Activated naive CD4-positive, alpha-beta T cell treated with anti-CD3 and anti-CD28 coated beads, Interleukin-2, amount 10 ng/mL, durations not matched to agents 7 days and 5 days (primary cell): Measurements from ENCODE around the gene NUP50.

Source experiments
- CTCF ChIA-PET: fragments of 350-600 bp; sonication (Branson Sonifier 250); formaldehyde crosslinking; loops from one replicate; lab custom pipeline; 2021; ENCODE audit warnings: antibody characterized with exemption; lab: Charles Lee
- DNase-seq: peaks from one replicate; pipeline ENCODE4 v3.0.0-alpha.2; 2020
- H3K27ac Mint-ChIP-seq: one replicate; pipeline ENCODE4 v1.8.0; 2021; ENCODE audit warnings: mild to moderate bottlenecking, moderate library complexity, mixed read lengths
- H3K27me3 Mint-ChIP-seq: one replicate; pipeline ENCODE4 v1.8.0; 2021; ENCODE audit warnings: mild to moderate bottlenecking, mixed read lengths
- H3K36me3 Mint-ChIP-seq: one replicate; pipeline ENCODE4 v1.8.0; 2021; ENCODE audit warnings: mixed read lengths
- H3K4me1 Mint-ChIP-seq: one replicate; pipeline ENCODE4 v1.8.0; 2021; ENCODE audit warnings: mixed read lengths
- H3K4me3 Mint-ChIP-seq: one replicate; pipeline ENCODE4 v1.8.0; 2021; ENCODE audit warnings: mild to moderate bottlenecking, moderate library complexity, mixed read lengths
- H3K9me3 Mint-ChIP-seq: one replicate; pipeline ENCODE4 v1.8.0; 2021; ENCODE audit warnings: mixed read lengths

NUP50 gene

DNA sequence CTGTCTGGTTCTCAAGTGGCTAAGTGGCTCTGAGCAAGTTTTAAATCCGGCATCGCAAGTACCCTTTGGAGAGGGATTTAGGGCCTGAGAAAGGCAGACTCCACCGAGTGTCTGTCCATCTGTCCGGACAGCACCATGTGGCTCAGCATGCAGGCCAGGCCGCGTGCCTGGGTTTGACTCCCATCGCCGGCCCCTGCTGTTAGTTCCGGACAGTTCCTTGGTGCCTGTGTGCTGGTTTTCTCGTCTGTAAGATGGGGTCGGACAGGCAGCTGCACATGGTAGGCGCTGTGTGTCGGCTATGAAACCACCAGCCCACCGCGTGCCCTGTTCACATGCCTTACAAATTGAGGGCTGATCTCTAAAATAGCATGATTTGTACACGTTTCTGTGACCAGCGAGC is 31.0 kb downstream of the NUP50 start:
- Mint-ChIP-seq H3K27me3 (no peaks in the 10 kb centered on the region), H3K9me3 (no peaks in the 10 kb centered on the region), H3K4me3 (no peak overlapping the region), H3K27ac (no peak overlapping the region), H3K4me1 (peaks cover 4% of the 10 kb centered on the region), H3K36me3 (peaks cover 2% of the 10 kb centered on the region)
- CTCF ChIA-PET = no interaction called here
- DNase-seq = no peak

DNA sequence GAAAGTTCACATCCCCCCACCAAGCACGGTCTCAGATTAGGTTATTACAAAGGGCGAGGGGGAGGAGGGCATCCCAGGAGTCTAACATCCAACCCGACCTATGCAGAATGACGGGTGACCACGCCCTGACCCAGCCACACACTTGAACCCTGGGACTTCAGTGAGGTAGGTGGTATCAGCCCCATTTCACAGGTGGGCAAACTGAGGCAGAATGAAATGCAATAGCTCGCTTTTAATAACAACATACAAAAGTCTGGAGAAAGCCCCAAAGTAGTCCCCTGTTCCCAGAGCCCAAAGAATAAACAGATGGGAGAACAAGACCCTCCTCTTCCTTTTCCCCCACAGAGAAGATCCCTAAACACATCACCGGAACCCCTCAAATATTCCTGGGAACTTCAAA is 31.9 kb downstream of the NUP50 start:
- Mint-ChIP-seq H3K4me1 (peaks cover 4% of the 10 kb centered on the region), H3K9me3 (no peaks in the 10 kb centered on the region), H3K4me3 (no peak overlapping the region), H3K27ac (no peak overlapping the region), H3K27me3 (no peaks in the 10 kb centered on the region), H3K36me3 (peaks cover 2% of the 10 kb centered on the region)
- CTCF ChIA-PET = no interaction called here
- DNase-seq = no peak

DNA sequence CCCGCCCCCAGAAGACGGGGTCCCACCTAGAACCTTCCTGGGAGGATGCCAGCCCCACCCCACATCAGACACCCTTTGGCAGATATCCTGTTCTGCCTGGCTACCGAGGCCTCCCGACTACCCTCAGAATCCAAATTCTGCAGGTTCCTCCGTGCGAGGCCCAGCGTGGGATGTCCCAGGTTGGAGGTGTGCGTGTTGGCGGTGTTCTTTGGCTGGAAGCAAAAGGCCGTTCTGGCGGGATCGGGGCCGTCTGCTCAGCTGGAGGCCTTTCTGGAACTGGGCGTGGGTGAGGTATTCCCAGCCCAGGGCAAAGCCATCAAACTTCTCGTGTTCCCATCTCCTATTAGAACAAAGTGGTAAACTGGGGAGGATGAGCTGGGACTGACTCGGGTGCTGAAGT is 32.6 kb downstream of the NUP50 start:
- CTCF ChIA-PET = no interaction called here

DNA sequence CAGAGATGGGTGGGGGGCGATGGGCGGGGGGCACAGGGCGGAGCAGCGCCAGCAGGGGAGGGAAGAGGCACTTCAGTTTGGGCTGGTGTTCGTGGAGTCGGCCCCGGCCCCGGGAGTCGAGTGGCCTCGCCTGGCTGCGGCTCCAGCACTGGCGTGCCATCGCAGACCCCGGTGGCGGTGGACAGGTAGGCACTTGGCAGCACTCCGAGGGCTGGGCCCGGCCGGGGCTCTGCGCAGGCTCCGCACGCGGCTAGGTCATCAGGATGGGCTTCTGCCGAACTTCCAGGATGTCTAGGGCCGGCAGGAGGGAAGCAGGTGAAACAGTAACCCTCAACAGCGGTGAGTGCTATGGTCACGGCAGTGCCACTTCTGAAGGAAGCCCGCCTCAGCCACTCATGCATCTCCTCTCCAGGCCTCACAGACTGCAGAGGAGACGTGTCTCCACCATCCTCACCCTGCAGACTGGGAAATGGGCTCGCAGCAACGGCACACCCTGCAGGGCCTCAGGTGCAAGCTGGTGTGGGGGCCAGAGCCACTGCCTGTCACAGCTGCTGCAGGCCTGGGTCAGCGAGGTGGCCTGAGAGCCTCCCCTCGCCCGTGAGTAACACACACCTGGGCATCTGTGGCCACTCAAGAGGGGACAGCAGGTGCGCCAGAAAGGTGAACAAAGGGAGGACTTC is 33.3 kb downstream of the NUP50 start:
- Mint-ChIP-seq H3K9me3 (no peaks in the 10 kb centered on the region), H3K4me1 (peaks cover 4% of the 10 kb centered on the region), H3K27me3 (no peaks in the 10 kb centered on the region), H3K27ac (no peak overlapping the region), H3K36me3 (peaks cover 2% of the 10 kb centered on the region), H3K4me3 (no peak overlapping the region)
- DNase-seq = no peak
- CTCF ChIA-PET = no interaction called here

More for the DNA sequence above, 32.6 kb downstream of the NUP50 start:
- Mint-ChIP-seq H3K4me1 (peaks cover 4% of the 10 kb centered on the region), H3K9me3 (no peaks in the 10 kb centered on the region), H3K4me3 (no peak overlapping the region), H3K27me3 (no peaks in the 10 kb centered on the region), H3K27ac (no peak overlapping the region), H3K36me3 (peaks cover 2% of the 10 kb centered on the region)
- no peak for DNase-seq

DNA sequence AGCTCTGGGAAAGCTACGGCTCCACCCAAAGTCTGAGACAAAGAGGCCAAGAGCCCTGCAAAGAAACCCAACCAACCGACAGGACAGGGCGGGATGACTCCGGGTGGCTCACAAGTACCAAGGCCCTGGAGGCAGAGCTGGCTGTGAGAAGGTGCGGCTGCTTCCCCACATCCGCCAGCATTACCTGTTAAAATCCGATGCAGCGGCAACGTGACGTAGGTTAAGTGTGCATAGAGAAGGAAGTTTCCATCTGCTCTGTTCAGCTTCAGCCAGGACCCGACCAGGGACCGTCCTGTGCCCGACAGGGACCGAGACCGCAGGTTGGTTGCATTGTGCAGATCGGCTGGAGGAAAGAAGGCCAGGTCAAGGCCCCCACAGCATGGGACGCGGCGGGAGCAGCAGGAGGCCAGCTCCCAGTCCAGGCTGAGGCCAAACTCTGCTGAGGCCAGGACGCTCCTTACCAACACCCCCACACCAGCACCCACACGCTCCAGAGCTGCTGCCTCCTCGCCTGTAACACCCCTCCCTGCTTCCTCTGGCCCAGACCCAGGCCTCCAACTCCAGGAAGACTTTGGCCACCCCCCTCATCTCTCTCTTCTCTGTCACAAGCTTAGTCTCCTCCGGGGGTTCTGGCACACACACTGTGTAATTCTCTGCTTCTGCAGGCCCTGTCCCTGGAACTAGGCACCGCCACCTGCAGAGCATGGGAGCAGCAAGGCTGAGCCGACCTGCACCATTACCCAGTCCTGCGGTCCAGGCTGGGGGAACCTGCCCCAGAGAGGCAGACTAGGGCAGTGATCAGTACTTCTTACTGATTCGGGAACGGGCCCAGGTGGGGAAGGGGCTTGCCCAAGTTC is 34.1 kb downstream of the NUP50 start:
- no peak for DNase-seq
- CTCF ChIA-PET = no interaction called here
- H3K9me3 Mint-ChIP-seq = no peaks in the 10 kb centered on the region
- no peak overlapping the region for H3K4me3 Mint-ChIP-seq
- H3K4me1 Mint-ChIP-seq = peaks cover 4% of the 10 kb centered on the region
- no peaks in the 10 kb centered on the region for H3K27me3 Mint-ChIP-seq
- H3K27ac Mint-ChIP-seq = no peak overlapping the region
- peaks cover 2% of the 10 kb centered on the region for H3K36me3 Mint-ChIP-seq

DNA sequence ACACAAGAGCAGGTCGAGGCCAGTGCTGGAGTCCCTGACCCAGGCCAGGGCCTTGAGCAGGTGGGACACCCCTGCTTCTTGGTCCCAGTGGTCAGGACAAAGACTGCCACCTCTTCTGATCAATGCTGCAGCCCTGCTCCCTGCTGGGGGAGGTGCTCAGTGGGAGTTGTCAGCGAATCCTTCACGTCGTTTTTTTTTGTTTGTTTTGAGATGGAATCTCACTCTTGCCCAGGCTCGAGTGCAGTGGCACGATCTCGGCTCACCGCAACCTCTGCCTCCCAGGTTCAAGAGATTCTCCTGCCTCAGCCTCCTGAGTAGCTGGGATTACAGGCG is 34.7 kb downstream of the NUP50 start:
- Mint-ChIP-seq H3K9me3 (no peaks in the 10 kb centered on the region), H3K4me1 (peaks cover 4% of the 10 kb centered on the region), H3K27ac (no peak overlapping the region), H3K27me3 (no peaks in the 10 kb centered on the region), H3K36me3 (peaks cover 2% of the 10 kb centered on the region), H3K4me3 (no peak overlapping the region)
- CTCF ChIA-PET = no interaction called here
- no peak for DNase-seq

DNA sequence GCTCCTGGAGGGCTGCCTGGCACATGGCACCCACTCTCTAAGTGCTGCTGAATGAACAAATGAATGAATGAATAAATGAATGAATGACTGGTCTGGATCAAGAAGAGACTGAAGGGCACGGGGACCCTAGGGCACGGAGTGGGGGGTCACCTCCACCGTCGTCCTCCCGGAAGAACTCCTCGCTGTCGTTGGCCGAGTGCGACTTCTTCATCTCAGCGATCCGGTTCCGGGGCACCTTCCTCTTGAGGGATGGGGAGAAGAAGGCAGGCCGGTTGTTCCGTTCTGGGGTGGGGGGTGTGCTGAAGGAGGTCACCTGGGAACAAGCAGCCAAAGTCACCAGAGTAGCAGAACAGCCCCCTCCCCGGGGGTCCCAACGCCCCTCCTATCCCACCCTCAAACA is 36.0 kb downstream of the NUP50 start:
- CTCF ChIA-PET = no interaction called here
- Mint-ChIP-seq H3K4me1 (peaks cover 4% of the 10 kb centered on the region), H3K9me3 (no peaks in the 10 kb centered on the region), H3K27ac (no peak overlapping the region), H3K36me3 (peaks cover 2% of the 10 kb centered on the region), H3K27me3 (no peaks in the 10 kb centered on the region), H3K4me3 (no peak overlapping the region)
- no peak for DNase-seq

DNA sequence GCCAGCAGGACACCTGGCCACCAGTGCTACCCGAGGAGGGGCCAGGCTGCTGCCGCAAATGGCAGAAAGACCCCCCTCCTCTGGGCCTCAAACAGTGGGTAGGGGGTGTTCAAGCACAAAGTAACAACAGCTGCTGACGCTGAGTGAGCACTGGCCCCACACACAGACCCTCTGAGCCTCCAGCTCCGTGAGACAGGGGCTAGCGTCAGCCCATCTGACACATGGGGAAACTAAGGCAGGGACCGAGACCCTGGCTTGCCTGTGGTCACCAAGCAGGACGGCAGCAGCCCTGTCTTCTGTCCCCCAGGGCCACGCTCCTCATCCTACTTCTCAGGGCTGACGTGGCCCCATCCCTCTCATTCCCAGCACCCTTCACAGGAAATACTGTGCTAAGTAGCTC is 36.5 kb downstream of the NUP50 start:
- Mint-ChIP-seq H3K36me3 (peaks cover 2% of the 10 kb centered on the region), H3K27ac (no peak overlapping the region), H3K27me3 (no peaks in the 10 kb centered on the region), H3K4me3 (no peak overlapping the region), H3K4me1 (peaks cover 4% of the 10 kb centered on the region), H3K9me3 (no peaks in the 10 kb centered on the region)
- no peak for DNase-seq
- CTCF ChIA-PET = no interaction called here

DNA sequence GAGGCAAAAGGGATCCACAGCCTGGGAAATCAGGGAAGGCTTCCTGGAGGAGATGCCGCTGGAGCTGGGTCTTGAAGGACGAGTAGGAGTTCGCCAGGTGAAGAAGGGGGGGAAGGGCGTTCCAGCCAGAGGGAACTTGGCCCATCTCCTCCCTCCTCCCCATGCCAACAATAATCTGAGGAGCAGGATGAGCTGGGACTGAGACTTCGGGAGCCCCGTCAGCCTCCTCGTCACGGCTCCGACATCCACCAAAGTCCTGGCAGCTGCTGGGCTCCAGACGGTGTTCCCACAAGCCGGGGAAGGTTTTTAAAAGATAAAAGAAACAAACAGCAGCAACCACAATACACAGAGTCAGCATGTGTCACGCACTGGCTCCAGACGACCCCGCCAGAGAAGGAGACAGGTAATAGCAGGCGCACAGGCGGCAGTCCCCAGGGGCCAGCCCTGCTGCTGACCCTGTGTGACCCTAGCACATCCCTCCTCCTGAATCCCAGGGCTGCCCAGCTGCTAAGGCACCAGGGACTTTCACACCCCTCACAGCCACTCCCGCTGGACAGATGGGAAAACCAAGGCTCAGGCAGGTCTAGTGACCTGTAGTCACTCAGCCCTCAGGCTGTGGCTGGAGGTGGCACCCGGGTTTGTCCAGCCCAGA is 37.3 kb downstream of the NUP50 start:
- Mint-ChIP-seq H3K4me1 (no peaks in the 10 kb centered on the region), H3K4me3 (no peak overlapping the region), H3K27ac (no peak overlapping the region), H3K36me3 (peaks cover 2% of the 10 kb centered on the region), H3K27me3 (no peaks in the 10 kb centered on the region), H3K9me3 (no peaks in the 10 kb centered on the region)
- DNase-seq = no peak
- CTCF ChIA-PET = no interaction called here

DNA sequence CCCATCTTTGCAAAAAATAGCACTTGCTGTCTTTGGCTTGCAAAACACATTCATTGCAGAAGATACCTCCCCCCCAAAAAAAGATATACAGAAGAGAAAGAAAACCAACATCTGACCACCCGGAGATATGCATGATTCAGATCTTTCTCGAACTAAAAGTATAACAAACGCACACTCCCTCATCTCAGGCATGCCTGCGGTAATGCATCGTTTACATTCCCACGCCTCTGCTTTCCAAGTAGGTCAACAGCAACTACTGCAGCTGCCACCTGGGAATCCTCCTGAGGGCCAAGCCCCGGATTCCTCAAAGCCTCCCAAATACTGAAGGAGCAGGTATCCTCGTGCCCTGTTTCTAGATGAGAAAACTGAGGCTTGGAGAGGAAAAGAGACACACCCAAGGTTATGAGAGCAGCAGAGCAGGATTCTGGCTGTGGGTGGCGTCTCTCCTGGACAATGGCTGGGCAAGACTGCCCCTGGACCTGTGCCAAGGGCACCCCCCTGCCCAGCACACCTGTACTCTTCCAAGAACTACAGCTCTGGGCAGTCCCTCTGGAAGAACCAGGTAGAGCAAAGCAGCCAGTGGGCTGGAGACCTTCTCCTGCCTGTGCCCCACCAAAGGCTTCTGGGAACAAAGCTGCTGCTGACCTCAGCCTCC is 38.1 kb downstream of the NUP50 start:
- no peaks in the 10 kb centered on the region for H3K9me3 Mint-ChIP-seq
- H3K36me3 Mint-ChIP-seq = no peaks in the 10 kb centered on the region
- no peaks in the 10 kb centered on the region for H3K4me1 Mint-ChIP-seq
- CTCF ChIA-PET = no interaction called here
- H3K27me3 Mint-ChIP-seq = no peaks in the 10 kb centered on the region
- H3K4me3 Mint-ChIP-seq = no peak overlapping the region
- no peak for DNase-seq
- no peak overlapping the region for H3K27ac Mint-ChIP-seq

DNA sequence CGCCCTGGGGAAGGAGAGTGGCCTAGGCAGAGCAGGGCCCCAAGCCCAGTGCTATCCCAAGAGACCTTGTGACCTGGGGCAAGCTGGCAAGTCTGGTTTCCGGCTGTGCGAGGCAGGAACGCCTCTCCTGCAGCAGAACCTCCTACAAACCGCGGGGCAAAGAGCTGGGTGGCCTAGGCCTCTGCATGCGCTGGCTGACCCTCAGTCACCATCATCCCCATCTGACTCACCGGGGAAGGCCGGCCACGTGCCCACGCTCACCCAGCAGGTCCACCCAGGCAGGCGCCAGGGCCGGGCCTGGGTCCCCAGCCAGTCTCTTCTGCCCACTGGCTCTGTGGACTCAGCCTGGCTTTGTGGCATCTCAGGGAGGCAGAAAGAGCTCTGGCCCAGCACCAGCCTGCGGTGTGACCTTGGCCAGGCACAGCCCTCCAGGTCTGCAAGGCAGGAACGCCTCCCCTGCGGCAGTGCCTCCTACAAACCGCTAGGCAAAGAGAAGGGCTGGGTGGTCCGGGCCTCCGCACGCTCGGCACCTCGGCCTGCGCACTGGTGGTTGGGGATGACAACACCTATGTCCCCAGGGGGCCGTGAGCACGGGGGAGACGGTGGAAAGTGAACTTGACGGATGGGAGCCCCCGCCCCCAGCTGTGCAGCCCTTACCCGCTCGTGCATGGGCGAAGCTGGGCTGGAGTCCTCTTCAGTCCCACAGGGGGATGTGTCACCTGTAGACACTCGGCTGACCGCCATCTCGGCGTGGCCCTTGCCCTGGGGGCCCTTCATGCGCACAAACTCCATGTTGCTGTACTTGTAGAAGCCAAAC is 38.8 kb downstream of the NUP50 start:
- Mint-ChIP-seq H3K27ac (no peak overlapping the region), H3K9me3 (no peaks in the 10 kb centered on the region), H3K4me3 (no peak overlapping the region), H3K36me3 (no peaks in the 10 kb centered on the region), H3K4me1 (no peaks in the 10 kb centered on the region), H3K27me3 (no peaks in the 10 kb centered on the region)
- CTCF ChIA-PET = no interaction called here
- DNase-seq = no peak

DNA sequence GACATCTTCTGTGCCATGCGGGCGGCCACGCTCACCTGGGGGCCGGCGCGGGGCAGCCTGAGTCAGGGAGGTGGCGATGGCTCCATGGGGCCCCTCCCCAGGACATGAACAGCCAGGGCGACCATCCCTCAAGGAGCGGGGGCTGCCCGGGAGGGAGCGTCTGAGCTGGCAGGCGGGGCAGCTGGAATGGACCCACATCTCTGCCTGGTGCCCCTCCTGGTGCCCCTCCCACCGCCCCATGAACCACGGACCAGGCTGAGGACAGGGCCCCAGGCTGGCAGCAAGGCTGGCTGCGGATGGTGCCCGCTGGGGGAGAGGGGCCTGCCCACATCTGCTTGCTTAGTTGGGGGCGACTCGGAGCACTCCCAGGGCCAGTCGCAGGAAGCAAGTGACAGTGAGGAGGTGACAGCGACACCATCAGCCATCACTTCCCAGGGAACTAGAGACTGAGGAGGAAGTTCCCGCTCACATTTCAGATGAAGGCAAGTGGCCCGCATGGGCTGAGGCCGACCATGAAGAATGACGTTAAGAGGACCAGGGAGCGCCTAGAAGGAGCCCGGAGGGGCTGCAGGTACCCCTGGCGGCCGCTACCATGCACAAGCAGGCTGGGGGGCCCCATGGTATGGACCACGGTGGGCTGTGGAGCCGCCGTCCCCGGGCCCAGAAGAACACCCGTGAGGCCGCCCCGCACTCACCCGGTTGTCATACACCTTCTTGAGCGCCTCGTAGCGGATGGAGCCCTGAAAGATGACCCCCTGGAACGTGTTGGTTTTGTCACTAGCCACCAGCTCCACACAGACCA is 39.6 kb downstream of the NUP50 start:
- Mint-ChIP-seq H3K4me3 (no peak overlapping the region), H3K4me1 (no peaks in the 10 kb centered on the region), H3K9me3 (no peaks in the 10 kb centered on the region), H3K36me3 (no peaks in the 10 kb centered on the region), H3K27me3 (no peaks in the 10 kb centered on the region), H3K27ac (no peak overlapping the region)
- no peak for DNase-seq
- CTCF ChIA-PET = no interaction called here

DNA sequence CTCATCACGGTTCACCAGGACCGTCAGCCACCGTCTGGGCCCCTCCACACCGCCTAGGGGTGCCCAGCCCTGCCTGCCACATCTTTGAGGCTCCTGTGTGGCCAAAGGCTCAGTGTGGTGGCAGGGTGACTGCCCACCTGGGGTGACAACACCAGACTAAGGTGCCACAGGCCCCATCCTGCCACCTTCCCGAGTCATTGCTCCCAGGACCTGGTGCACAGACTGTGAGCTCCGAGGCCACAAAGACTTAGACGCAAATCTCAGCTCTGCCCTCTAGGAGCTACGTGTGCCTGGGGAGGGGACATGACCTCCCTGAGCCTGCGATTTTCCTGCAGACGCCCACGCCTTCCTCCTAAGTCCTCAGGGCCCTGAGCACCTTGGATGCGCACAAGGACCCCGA is 40.5 kb downstream of the NUP50 start:
- DNase-seq = no peak
- H3K9me3 Mint-ChIP-seq = no peaks in the 10 kb centered on the region
- no peaks in the 10 kb centered on the region for H3K27me3 Mint-ChIP-seq
- H3K36me3 Mint-ChIP-seq = no peaks in the 10 kb centered on the region
- H3K4me3 Mint-ChIP-seq = no peak overlapping the region
- H3K27ac Mint-ChIP-seq = no peak overlapping the region
- H3K4me1 Mint-ChIP-seq = no peaks in the 10 kb centered on the region
- CTCF ChIA-PET = no interaction called here
